Left lung (tissue), 10 donors: ENCODE data around the gene NTM. TPM values are rescaled to one million over a fixed set of nuclear protein-coding genes. Genes with fewer than 3 reads are reported as not detected.

Experiments used
- ATAC-seq: fragments of 200-7000 bp; cut with Tn5 transposase; one replicate; pipeline ENCODE4 v1.9.1; 2020; ENCODE audit warnings: moderate library complexity
- DNase-seq, 4 donors: peaks; one replicate each; pipeline ENCODE4 v3.0.0-alpha.2; 2013 to 2020
- H3K27ac ChIP-seq, 2 donors: fragments of 200-600 bp; sonication (generic) in 1 of 2; one replicate each; pipeline versions ENCODE4 v1.5.0 to v1.8.0; 2020 to 2021
- H3K27me3 ChIP-seq, 2 donors: fragments of 200-600 bp; sonication (generic) in 1 of 2; one replicate each; pipeline versions ENCODE4 v1.5.0 to v1.8.0; 2020 to 2021
- H3K36me3 ChIP-seq, 2 donors: fragments of 200-600 bp; sonication (generic) in 1 of 2; one replicate each; pipeline versions ENCODE4 v1.5.0 to v1.8.0; 2020 to 2021
- H3K4me1 ChIP-seq, 2 donors: fragments of 200-600 bp; one replicate each; pipeline ENCODE4 v1.8.0; 2021
- H3K4me3 ChIP-seq, 2 donors: fragments of 200-600 bp; sonication (generic) in 1 of 2; one replicate each; pipeline versions ENCODE4 v1.5.0 to v1.8.0; 2020 to 2021; ENCODE audit warnings: mild to moderate bottlenecking in 1 of 2
- H3K9me3 ChIP-seq, 2 donors: fragments of 200-600 bp; sonication (generic) in 1 of 2; one replicate each; pipeline versions ENCODE4 v1.5.0 to v1.8.0; 2020 to 2021
- intact Hi-C, 2 donors: fragments of 100-400 bp; cut with DNase I; formaldehyde crosslinking; loops; one replicate each; pipeline versions ENCODE4 v1.11.2 to v1.14.2; 2022
- polyA plus RNA-seq, 6 donors: library from polyadenylated mRNA; unstranded; fragments of 120-200 nt; gene quantifications; one replicate each; pipeline ENCODE4 v1.2.1, GENCODE V29; 2013; ENCODE audit not compliant: insufficient read length in 6 of 6
- total RNA-seq, 2 donors: library from RNA; stranded (reverse); fragmentation: NEBNext Ultra II Directional; extraction: Animal tissue kit (Norgen Biotek cat#: 25700); gene quantifications; one replicate each; pipeline ENCODE4 v1.2.1, GENCODE V29; 2021
- TF ChIP-seq, protein P1 (sequence below), 2 donors: fragments of 200-600 bp; sonication (generic) in 1 of 2; IDR thresholded peaks; one replicate each; pipeline versions ENCODE4 v1.5.0 to v1.8.0; 2021; ENCODE audit warnings: antibody characterized with exemption in 2 of 2
- donor health status: DM: no; HTN: yes; CAD: no.
- donor health status: DM: no; HTN: no; CAD: no.

Gene NTM
- total and polyA plus RNA-seq, 8 donors, result 9.5 to 31.0 (median 21.1) TPM

DNA sequence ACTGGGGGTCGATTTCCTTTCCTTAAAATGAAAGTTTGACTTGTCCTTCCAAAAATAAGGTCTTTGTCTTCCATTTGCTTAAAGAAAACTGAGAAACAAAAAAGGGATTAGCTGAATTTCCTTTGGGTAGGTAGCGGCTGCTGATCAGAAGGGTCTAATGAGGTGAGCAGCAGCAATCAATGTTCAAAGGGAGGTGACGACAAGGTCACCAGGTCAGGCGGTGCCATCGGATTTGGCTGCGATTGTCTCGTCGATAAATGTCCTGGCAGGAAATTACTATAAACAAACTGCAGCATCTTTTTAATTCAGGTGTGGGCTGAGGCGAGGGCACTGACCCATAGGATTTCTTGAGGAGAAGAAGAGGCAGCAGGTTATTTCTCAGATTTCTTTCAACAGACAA lies 480.1 kb downstream of the NTM start:
- H3K9me3 ChIP-seq, result no peaks in the 10 kb centered on the region
- H3K27ac ChIP-seq, result no peak overlapping the region
- no peaks in the 10 kb centered on the region for H3K36me3 ChIP-seq
- peaks cover 0 to 13% of the 10 kb centered on the region in 2 donors for H3K27me3 ChIP-seq
- H3K4me3 ChIP-seq, result no peak overlapping the region
- no peak for ATAC-seq
- no peak for DNase-seq
- intact Hi-C loops, result no loop called here
- H3K4me1 ChIP-seq, result no peaks in the 10 kb centered on the region
- TF ChIP-seq, protein P1, sequence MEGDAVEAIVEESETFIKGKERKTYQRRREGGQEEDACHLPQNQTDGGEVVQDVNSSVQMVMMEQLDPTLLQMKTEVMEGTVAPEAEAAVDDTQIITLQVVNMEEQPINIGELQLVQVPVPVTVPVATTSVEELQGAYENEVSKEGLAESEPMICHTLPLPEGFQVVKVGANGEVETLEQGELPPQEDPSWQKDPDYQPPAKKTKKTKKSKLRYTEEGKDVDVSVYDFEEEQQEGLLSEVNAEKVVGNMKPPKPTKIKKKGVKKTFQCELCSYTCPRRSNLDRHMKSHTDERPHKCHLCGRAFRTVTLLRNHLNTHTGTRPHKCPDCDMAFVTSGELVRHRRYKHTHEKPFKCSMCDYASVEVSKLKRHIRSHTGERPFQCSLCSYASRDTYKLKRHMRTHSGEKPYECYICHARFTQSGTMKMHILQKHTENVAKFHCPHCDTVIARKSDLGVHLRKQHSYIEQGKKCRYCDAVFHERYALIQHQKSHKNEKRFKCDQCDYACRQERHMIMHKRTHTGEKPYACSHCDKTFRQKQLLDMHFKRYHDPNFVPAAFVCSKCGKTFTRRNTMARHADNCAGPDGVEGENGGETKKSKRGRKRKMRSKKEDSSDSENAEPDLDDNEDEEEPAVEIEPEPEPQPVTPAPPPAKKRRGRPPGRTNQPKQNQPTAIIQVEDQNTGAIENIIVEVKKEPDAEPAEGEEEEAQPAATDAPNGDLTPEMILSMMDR (IDR thresholded peaks at IDR 0.05), result no peak

DNA sequence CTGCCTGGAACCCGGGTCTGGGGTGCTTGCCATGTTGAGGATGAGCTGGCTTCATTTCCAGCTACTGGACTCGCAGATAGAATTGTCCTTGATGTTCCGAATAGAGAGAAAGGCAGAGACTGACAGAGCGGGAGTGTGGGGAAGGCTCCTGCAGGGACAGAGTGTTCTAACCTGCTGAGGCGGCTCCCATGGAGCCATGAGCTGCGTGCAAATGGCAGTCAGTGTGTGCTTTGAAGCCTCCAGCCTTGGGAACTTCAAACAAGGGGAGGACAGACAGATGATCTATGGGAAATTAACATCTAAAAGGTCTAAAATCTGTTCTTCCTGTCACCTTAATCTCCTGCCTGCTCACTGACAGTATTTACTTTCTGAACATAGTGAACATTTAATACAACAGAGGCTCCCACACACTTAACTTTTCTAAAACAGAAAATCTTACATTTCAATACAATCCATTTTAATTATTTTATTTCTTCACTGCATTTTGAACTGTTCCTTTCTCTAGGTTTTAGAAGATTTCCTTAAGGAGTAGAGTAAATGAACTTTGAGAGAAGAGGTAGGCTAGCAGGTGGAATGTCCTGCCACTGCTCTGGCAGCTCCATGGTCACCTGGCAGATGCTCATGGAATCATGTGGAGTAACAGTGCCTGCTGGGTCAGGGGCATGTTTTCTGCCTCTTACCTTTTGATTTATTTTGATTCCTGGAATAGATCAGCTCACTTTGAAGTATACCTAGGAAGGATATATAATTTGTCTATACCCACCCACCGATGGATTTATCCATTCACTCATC lies 481.7 kb downstream of the NTM start:
- no peaks in the 10 kb centered on the region for H3K4me1 ChIP-seq
- no peak for ATAC-seq
- H3K4me3 ChIP-seq, result no peak overlapping the region
- H3K36me3 ChIP-seq, result no peaks in the 10 kb centered on the region
- DNase-seq, result no peak
- H3K27me3 ChIP-seq, result peaks cover 0 to 13% of the 10 kb centered on the region in 2 donors
- no peak overlapping the region for H3K27ac ChIP-seq
- TF ChIP-seq, protein P1 (IDR thresholded peaks at IDR 0.05), result no peak
- intact Hi-C loops, result no loop called here
- H3K9me3 ChIP-seq, result no peaks in the 10 kb centered on the region

DNA sequence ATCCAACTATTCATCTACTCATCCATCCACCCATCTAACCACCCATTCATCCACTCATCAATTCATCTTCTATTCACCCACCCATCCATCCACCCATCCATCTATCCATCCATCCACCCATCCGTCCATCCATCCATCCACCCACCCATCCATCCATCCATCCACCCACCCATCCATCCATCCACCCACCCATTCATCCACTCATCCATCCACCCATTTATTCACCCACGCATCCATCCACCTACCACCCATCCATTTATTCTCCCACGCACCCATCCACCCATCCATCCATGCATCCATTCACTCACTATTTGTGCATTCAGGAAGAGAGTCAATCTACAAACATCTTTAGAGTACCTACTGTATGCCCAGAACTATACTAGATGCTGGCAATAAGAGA lies 482.3 kb downstream of the NTM start:
- TF ChIP-seq, protein P1 (IDR thresholded peaks at IDR 0.05), result no peak
- H3K27me3 ChIP-seq, result peaks cover 0 to 11% of the 10 kb centered on the region in 2 donors
- H3K27ac ChIP-seq, result no peak overlapping the region
- no peaks in the 10 kb centered on the region for H3K9me3 ChIP-seq
- DNase-seq, result no peak
- H3K36me3 ChIP-seq, result no peaks in the 10 kb centered on the region
- intact Hi-C loops, result no loop called here
- ATAC-seq, result no peak
- no peaks in the 10 kb centered on the region for H3K4me1 ChIP-seq
- no peak overlapping the region for H3K4me3 ChIP-seq

DNA sequence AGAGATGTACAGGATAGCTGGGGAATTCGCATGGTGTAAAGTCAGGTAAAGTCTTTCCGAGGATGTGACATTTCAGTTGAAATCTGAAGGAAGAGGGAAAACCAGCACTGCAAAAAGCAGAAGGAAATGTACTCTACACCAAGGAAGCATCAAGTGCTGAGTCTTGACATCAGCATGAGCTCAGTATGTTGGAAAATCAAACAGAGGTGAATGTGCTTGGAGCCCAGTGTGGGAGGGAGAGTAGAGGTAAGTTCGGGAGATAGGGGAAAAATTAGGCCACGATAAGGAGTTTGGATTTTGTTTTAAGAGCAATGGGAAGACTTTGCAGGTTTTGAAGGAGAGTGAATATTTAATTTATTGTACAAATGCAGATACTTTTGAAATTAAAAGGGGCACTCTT lies 484.0 kb downstream of the NTM start:
- intact Hi-C loops, result no loop called here
- Histone ChIP-seq H3K4me3 (no peak overlapping the region), H3K27ac (no peak overlapping the region), H3K9me3 (no peaks in the 10 kb centered on the region), H3K36me3 (no peaks in the 10 kb centered on the region), H3K4me1 (no peaks in the 10 kb centered on the region), H3K27me3 (peaks cover 0 to 5% of the 10 kb centered on the region in 2 donors)
- DNase-seq (no peak), ATAC-seq (no peak)
- TF ChIP-seq, protein P1 (IDR thresholded peaks at IDR 0.05), result no peak

DNA sequence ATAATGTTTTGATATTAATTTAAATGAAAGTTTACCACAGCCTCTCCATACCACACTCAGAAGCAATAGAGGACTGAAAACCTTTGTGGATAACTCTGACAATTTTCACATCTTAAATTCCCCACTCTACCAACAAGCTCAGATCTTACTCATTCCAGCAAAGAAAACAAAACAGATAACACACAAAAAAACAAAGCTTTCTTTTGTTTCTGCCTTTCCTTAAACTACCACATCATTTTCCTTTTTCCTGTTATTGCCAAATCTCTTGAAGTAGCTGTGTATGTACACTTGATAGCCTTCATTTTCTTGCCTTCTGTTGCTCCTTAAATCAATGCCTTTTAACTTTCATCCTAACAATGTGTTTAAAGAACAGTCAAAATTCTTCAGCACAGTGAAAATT lies 484.9 kb downstream of the NTM start:
- Histone ChIP-seq H3K4me3 (no peak overlapping the region), H3K27me3 (peaks cover 0 to 4% of the 10 kb centered on the region in 2 donors), H3K27ac (no peak overlapping the region), H3K9me3 (no peaks in the 10 kb centered on the region), H3K4me1 (no peaks in the 10 kb centered on the region), H3K36me3 (no peaks in the 10 kb centered on the region)
- DNase-seq, result no peak
- no peak for ATAC-seq
- TF ChIP-seq, protein P1 (IDR thresholded peaks at IDR 0.05), result no peak
- intact Hi-C loops, result no loop called here
